Measurements from ENCODE around the gene TFRC.
"Not testable (repeated sequence)": the region's sequence is repeated elsewhere in the genome, so short reads cannot be mapped to it uniquely, and the experiment has no call there.

Gene TFRC

GRCh38 chr3:196087906-196088305, 6.0 kb upstream of the TFRC start:
- peaks cover 5% of the 10 kb centered on the region for H3K4me1 ChIP-seq (ENCODE audit: insufficient read depth, low read length, poor library complexity, severe bottlenecking)
- H3K36me3 ChIP-seq (ENCODE audit: insufficient read depth, low read length): no peaks in the 10 kb centered on the region

DNA sequence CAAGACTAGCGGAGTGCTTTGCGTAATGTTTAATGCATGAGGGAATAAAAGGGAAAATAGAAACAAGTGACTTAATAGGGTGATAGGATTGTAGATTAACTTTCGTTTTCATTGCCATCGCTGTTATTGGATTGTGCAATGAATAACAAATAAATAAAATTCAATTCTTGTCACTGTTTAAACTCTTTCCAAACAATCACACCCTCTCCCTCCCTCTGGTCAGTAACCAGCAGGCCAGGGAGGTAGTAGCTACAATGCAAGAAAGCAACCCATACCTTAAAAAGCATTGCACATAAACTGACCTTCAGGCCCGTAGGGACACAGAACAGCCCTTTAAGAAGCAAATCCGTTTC, 705 bp upstream of the TFRC start:
- Histone ChIP-seq H3K9me3 (ENCODE audit: insufficient read depth, low read depth, low read length) (no peaks in the 10 kb centered on the region), H3K36me3 (ENCODE audit: insufficient read depth, low read length) (peaks cover 32% of the 10 kb centered on the region), H3K4me3 (ENCODE audit: low read length, poor library complexity, severe bottlenecking) (peak overlapping the region; percentile 99), H2AFZ (ENCODE audit: low read length) (peak overlapping the region; percentile 82), H3K27me3 (ENCODE audit: insufficient read depth, low read length, poor library complexity, severe bottlenecking) (peaks cover 31% of the 10 kb centered on the region), H3K79me2 (ENCODE audit: insufficient read depth, low read length) (peaks cover 56% of the 10 kb centered on the region), H3K9ac (ENCODE audit: low read depth, low read length, poor library complexity, severe bottlenecking) (peak overlapping the region; percentile 99), H3F3A (ENCODE audit: low read depth) (no peaks in the 10 kb centered on the region), H4K20me1 (ENCODE audit: insufficient read depth, low read length, poor library complexity, severe bottlenecking) (peaks cover 41% of the 10 kb centered on the region), H3K4me2 (ENCODE audit: low read depth, low read length, poor library complexity, severe bottlenecking) (peak overlapping the region; percentile 92), H3K9me2 (replicated peaks; ENCODE audit: low read depth, low read length) (no peaks in the 10 kb centered on the region), H3K4me1 (ENCODE audit: insufficient read depth, low read length, poor library complexity, severe bottlenecking) (peaks cover 20% of the 10 kb centered on the region)
- TF ChIP-seq, protein P1, sequence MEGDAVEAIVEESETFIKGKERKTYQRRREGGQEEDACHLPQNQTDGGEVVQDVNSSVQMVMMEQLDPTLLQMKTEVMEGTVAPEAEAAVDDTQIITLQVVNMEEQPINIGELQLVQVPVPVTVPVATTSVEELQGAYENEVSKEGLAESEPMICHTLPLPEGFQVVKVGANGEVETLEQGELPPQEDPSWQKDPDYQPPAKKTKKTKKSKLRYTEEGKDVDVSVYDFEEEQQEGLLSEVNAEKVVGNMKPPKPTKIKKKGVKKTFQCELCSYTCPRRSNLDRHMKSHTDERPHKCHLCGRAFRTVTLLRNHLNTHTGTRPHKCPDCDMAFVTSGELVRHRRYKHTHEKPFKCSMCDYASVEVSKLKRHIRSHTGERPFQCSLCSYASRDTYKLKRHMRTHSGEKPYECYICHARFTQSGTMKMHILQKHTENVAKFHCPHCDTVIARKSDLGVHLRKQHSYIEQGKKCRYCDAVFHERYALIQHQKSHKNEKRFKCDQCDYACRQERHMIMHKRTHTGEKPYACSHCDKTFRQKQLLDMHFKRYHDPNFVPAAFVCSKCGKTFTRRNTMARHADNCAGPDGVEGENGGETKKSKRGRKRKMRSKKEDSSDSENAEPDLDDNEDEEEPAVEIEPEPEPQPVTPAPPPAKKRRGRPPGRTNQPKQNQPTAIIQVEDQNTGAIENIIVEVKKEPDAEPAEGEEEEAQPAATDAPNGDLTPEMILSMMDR (conservative IDR thresholded peaks at IDR 0.05; ENCODE audit: low read length): no peak
- TF ChIP-seq EZH2phosphoT487 (IDR thresholded peaks at IDR 0.05; ENCODE audit: borderline replicate concordance): no peak

More at GRCh38 chr3:196087906-196088305, 6.0 kb upstream of the TFRC start:
- no peak overlapping the region for H3K4me2 ChIP-seq (ENCODE audit: low read depth, low read length, poor library complexity, severe bottlenecking)
- no peak for TF ChIP-seq EZH2phosphoT487 (IDR thresholded peaks at IDR 0.05; ENCODE audit: borderline replicate concordance)
- TF ChIP-seq, protein P1 (conservative IDR thresholded peaks at IDR 0.05; ENCODE audit: low read length): no peak
- no peaks in the 10 kb centered on the region for H3K27me3 ChIP-seq (ENCODE audit: insufficient read depth, low read length, poor library complexity, severe bottlenecking)
- H3K9ac ChIP-seq (ENCODE audit: low read depth, low read length, poor library complexity, severe bottlenecking): no peak overlapping the region
- H2AFZ ChIP-seq (ENCODE audit: low read length): no peak overlapping the region
- H3K4me3 ChIP-seq (ENCODE audit: low read length, poor library complexity, severe bottlenecking): no peak overlapping the region
- peaks cover 4% of the 10 kb centered on the region for H3K79me2 ChIP-seq (ENCODE audit: insufficient read depth, low read length)
- no peaks in the 10 kb centered on the region for H3F3A ChIP-seq (ENCODE audit: low read depth)
- H3K9me3 ChIP-seq (ENCODE audit: insufficient read depth, low read depth, low read length): no peaks in the 10 kb centered on the region
- no peaks in the 10 kb centered on the region for H3K9me2 ChIP-seq (replicated peaks; ENCODE audit: low read depth, low read length)
- H4K20me1 ChIP-seq (ENCODE audit: insufficient read depth, low read length, poor library complexity, severe bottlenecking): no peaks in the 10 kb centered on the region

DNA sequence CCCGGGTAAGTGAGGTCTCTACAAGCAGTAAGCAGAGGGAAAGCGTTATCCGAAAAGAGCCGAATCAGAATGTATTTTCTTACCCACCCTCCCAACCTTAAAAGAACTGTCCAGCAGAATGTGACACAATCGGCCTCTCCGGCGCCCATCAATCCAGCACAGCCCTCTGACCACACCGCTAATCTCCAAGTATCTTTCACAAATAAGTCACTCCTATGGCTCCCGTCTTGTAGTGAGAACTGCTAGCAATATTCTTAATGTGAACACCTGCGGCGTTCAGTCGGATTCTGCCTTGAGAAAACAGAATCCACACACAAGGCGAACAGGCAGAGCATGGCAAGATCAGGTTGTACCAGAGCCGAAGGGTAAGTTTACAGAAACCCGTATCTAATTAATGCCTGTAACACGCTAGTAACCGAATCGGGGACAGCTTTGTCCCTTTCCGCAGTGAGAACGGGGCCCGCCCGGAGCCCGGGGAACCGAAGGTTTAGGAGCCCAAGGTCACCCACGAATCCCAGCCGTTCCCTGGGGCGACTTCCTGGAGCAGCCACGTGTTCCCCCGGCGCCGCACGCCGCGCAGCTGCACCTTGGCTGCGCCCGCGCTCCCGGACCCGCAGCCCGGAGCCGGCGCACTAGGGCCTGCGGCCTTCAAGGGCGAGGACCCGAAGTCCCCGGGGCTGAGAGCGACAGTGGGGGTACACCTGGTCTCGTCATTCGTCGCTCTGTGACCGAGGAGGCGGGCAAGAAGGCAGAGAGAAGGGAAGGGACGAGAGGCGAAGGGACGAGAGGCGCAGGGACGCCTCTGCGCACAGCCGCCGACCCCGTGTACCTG, 672 bp downstream of the TFRC start:
- Histone ChIP-seq H3K9ac (ENCODE audit: low read depth, low read length, poor library complexity, severe bottlenecking) (peak overlapping the region; percentile 99), H3K4me3 (ENCODE audit: low read length, poor library complexity, severe bottlenecking) (peak overlapping the region; percentile 99), H3K36me3 (ENCODE audit: insufficient read depth, low read length) (peaks cover 44% of the 10 kb centered on the region), H3K4me1 (ENCODE audit: insufficient read depth, low read length, poor library complexity, severe bottlenecking) (peaks cover 27% of the 10 kb centered on the region), H3K9me3 (ENCODE audit: insufficient read depth, low read depth, low read length) (no peaks in the 10 kb centered on the region), H4K20me1 (ENCODE audit: insufficient read depth, low read length, poor library complexity, severe bottlenecking) (peaks cover 54% of the 10 kb centered on the region), H3K4me2 (ENCODE audit: low read depth, low read length, poor library complexity, severe bottlenecking) (peak overlapping the region; percentile 89), H3F3A (ENCODE audit: low read depth) (no peaks in the 10 kb centered on the region; the same call in 1 of the 2 replicates), H3K9me2 (replicated peaks; ENCODE audit: low read depth, low read length) (no peaks in the 10 kb centered on the region), H3K27me3 (ENCODE audit: insufficient read depth, low read length, poor library complexity, severe bottlenecking) (peaks cover 38% of the 10 kb centered on the region), H2AFZ (ENCODE audit: low read length) (no peak overlapping the region), H3K79me2 (ENCODE audit: insufficient read depth, low read length) (peaks cover 70% of the 10 kb centered on the region)
- no peak for TF ChIP-seq EZH2phosphoT487 (IDR thresholded peaks at IDR 0.05; ENCODE audit: borderline replicate concordance)
- TF ChIP-seq, protein P1 (conservative IDR thresholded peaks at IDR 0.05; ENCODE audit: low read length): no peak

DNA sequence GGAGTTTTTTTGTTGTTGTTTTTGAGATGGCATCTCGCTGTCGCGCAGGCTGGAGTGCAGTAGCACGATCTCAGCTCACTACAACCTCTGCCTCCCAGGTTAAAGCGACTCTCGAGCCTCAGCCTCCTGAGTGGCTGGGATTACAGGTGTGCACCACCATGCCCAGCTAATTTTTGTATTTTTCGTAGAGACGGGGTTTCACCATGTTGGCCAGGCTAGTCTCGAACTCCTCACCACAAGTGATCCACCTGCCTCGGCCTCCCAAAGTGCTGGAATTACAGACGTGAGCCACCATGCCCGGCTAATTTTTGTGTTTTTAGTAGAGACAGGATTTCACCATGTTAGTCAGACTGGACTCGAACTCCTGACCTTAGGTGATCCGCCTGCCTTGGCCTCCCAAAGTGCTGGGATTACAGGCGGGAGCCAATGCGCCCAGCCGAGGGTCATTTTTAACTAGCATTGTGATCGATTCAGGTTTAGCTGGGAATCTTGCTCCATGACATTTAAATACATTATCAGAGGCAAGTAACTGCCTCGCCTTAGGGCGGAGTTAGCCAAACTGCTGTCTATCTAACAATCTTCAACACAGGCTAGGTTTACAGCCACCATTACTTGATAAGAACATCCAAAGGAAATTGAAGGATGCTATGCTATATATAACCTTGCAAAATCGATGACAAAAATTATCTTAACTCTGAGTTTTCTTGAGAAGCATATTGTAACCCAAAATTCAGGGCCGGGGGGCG, 1.6 kb downstream of the TFRC start:
- peaks cover 38% of the 10 kb centered on the region for H3K27me3 ChIP-seq (ENCODE audit: insufficient read depth, low read length, poor library complexity, severe bottlenecking)
- H3K9ac ChIP-seq (ENCODE audit: low read depth, low read length, poor library complexity, severe bottlenecking): peak overlapping the region; percentile 99
- not testable (repeated sequence) for H2AFZ ChIP-seq (ENCODE audit: low read length); H3F3A ChIP-seq (ENCODE audit: low read depth); H3K9me2 ChIP-seq (replicated peaks; ENCODE audit: low read depth, low read length); H3K9me3 ChIP-seq (ENCODE audit: insufficient read depth, low read depth, low read length)
- peaks cover 27% of the 10 kb centered on the region for H3K4me1 ChIP-seq (ENCODE audit: insufficient read depth, low read length, poor library complexity, severe bottlenecking)
- peaks cover 64% of the 10 kb centered on the region for H4K20me1 ChIP-seq (ENCODE audit: insufficient read depth, low read length, poor library complexity, severe bottlenecking)
- H3K79me2 ChIP-seq (ENCODE audit: insufficient read depth, low read length): peaks cover 80% of the 10 kb centered on the region
- peak overlapping the region; percentile 89 for H3K4me2 ChIP-seq (ENCODE audit: low read depth, low read length, poor library complexity, severe bottlenecking)
- peak overlapping the region; percentile 99 for H3K4me3 ChIP-seq (ENCODE audit: low read length, poor library complexity, severe bottlenecking)
- peaks cover 53% of the 10 kb centered on the region for H3K36me3 ChIP-seq (ENCODE audit: insufficient read depth, low read length)
